Activated CD8-positive, alpha-beta memory T cell treated with anti-CD3 and anti-CD28 coated beads, Interleukin-2, amount 50 U/mL, for 24 hours (primary cell): ENCODE data around the gene ATP11C.
"Not testable (repeated sequence)": the region's sequence is repeated elsewhere in the genome, so short reads cannot be mapped to it uniquely, and the experiment has no call there.

ENCODE experiments used
- DNase-seq: peaks from one replicate; pipeline ENCODE4 v3.0.0-alpha.2; 2020; ENCODE audit errors: extremely low read depth

Gene ATP11C

GRCh38 chrX:139856826-139857225, 76.0 kb downstream of the ATP11C start:
- not testable (repeated sequence) for DNase-seq

GRCh38 chrX:139851730-139852129, 81.1 kb downstream of the ATP11C start:
- DNase-seq, result no peak

- no peak for DNase-seq
These were observed 81.9 kb downstream of the ATP11C start for GRCh38 chrX:139850968-139851367.

- no peak for DNase-seq
These were observed 88.0 kb downstream of the ATP11C start for GRCh38 chrX:139844884-139845283.

- DNase-seq, result no peak
These were observed 88.7 kb downstream of the ATP11C start for GRCh38 chrX:139844163-139844562.

GRCh38 chrX:139842326-139843185, 90.3 kb downstream of the ATP11C start:
- DNase-seq, result no peak

- not testable (repeated sequence) for DNase-seq
These were observed 96.5 kb downstream of the ATP11C start for GRCh38 chrX:139836335-139836734.

- no peak for DNase-seq
These were observed 98.0 kb downstream of the ATP11C start for GRCh38 chrX:139834879-139835278.

- no peak for DNase-seq
These were observed 100.0 kb downstream of the ATP11C start for GRCh38 chrX:139832718-139833309.

GRCh38 chrX:139831675-139832456, 101.0 kb downstream of the ATP11C start:
- DNase-seq, result no peak

GRCh38 chrX:139831017-139831416, 101.8 kb downstream of the ATP11C start:
- DNase-seq, result no peak

- no peak for DNase-seq
These were observed 104.0 kb downstream of the ATP11C start for GRCh38 chrX:139828830-139829229.

- DNase-seq, result no peak
These were observed 104.8 kb downstream of the ATP11C start for GRCh38 chrX:139828033-139828432.

GRCh38 chrX:139826065-139827044, 106.5 kb downstream of the ATP11C start:
- no peak for DNase-seq

GRCh38 chrX:139825618-139826017, 107.2 kb downstream of the ATP11C start:
- DNase-seq, result no peak

- no peak for DNase-seq
These were observed 109.0 kb downstream of the ATP11C start for GRCh38 chrX:139823806-139824205.

- DNase-seq, result no peak
These were observed 112.4 kb downstream of the ATP11C start for GRCh38 chrX:139820358-139820984.

- DNase-seq, result no peak
These were observed 116.6 kb downstream of the ATP11C start for GRCh38 chrX:139816204-139816603.

- no peak for DNase-seq
These were observed 117.1 kb downstream of the ATP11C start for GRCh38 chrX:139815771-139816170.

GRCh38 chrX:139811942-139812629, 120.8 kb downstream of the ATP11C start:
- DNase-seq, result no peak
